Bronchial epithelial cell (primary cell): ENCODE data around the gene SPTBN1. TPM values are rescaled to one million over a fixed set of nuclear protein-coding genes. Genes with fewer than 3 reads are reported as not detected.

Experiments used
- DNase-seq: peaks from one replicate; pipeline ENCODE4 v3.0.0-alpha.2; 2010; ENCODE audit warnings: low read depth
- FAIRE-seq: peaks from 2 replicates; lab custom pipeline; 2011; peaks lifted over from hg19 to GRCh38; lab: Jason Lieb, UNC
- H3K27me3 ChIP-seq: 2 replicates; pipeline ENCODE4 v1.5.1; 2011; ENCODE audit warnings: low read length; ENCODE audit not compliant: control insufficient read depth, insufficient read depth
- H3K36me3 ChIP-seq: 2 replicates; pipeline ENCODE4 v1.5.1; 2011; ENCODE audit warnings: low read length; ENCODE audit not compliant: control insufficient read depth, insufficient read depth
- H3K4me3 ChIP-seq: 2 replicates; pipeline ENCODE4 v1.5.1; 2011; ENCODE audit warnings: mild to moderate bottlenecking, low read depth, low read length, control low read depth
- total RNA-seq: library from RNA; depleted of rRNA; stranded (reverse); fragments of >200 nt; gene quantifications from 2 replicates; pipeline ENCODE4 v1.2.1, GENCODE V29; 2014
- TF ChIP-seq, protein P1 (sequence below): IDR thresholded peaks from 2 replicates; pipeline ENCODE4 v1.5.1; 2011; ENCODE audit warnings: mild to moderate bottlenecking, moderate library complexity, low read length, control low read depth, inconsistent platforms; ENCODE audit not compliant: insufficient read depth, severe bottlenecking

SPTBN1 gene
- total RNA-seq, 1 donor from 2014 or later, result 339 TPM

DNA sequence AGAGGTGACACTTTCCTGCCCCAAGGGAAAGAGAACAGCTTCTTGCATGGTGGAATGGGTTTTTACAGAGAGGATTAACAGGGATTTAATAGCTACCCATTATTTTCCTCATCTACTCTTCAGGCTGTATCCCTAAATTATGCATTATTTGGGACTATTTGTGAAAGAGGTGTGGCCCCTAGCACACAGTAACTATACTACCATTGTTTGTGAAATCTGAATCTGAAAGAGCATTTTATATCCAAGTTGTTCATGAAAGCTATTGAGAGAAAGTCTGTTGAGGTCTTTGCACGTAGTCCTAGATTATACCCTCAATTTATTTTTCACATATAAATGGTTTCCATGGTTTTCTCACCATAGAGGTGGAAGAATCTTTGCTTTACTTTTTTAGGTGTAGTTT lies 78.1 kb downstream of the SPTBN1 start:
- TF ChIP-seq, protein P1, sequence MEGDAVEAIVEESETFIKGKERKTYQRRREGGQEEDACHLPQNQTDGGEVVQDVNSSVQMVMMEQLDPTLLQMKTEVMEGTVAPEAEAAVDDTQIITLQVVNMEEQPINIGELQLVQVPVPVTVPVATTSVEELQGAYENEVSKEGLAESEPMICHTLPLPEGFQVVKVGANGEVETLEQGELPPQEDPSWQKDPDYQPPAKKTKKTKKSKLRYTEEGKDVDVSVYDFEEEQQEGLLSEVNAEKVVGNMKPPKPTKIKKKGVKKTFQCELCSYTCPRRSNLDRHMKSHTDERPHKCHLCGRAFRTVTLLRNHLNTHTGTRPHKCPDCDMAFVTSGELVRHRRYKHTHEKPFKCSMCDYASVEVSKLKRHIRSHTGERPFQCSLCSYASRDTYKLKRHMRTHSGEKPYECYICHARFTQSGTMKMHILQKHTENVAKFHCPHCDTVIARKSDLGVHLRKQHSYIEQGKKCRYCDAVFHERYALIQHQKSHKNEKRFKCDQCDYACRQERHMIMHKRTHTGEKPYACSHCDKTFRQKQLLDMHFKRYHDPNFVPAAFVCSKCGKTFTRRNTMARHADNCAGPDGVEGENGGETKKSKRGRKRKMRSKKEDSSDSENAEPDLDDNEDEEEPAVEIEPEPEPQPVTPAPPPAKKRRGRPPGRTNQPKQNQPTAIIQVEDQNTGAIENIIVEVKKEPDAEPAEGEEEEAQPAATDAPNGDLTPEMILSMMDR, result no peak
- Histone ChIP-seq H3K4me3 (no peak overlapping the region), H3K27me3 (no peaks in the 10 kb centered on the region), H3K36me3 (no peaks in the 10 kb centered on the region)
- FAIRE-seq (no peak), DNase-seq (no peak)

DNA sequence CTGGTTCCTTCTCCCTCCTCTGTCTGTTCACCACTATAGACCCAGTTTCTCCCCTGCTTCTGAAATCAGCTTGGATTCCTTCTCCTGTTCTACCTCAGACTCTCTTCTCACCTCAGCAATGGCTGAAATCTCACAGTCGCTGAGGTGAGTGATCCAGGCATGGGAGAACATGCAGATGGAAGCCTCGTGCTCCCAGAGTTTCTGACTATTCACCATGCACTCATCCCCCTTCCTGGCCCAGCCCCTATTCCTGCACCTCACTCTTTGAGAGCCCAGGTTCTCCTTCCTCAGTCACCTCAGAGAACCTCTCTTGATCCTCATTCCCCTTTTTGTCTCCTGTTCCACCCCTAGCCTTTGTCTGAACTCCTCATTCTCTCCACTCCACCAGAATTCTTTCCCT lies 78.5 kb downstream of the SPTBN1 start:
- FAIRE-seq (no peak), DNase-seq (peak; percentile 76)
- Histone ChIP-seq H3K4me3 (no peak overlapping the region), H3K27me3 (no peaks in the 10 kb centered on the region), H3K36me3 (no peaks in the 10 kb centered on the region)
- TF ChIP-seq, protein P1, result no peak

DNA sequence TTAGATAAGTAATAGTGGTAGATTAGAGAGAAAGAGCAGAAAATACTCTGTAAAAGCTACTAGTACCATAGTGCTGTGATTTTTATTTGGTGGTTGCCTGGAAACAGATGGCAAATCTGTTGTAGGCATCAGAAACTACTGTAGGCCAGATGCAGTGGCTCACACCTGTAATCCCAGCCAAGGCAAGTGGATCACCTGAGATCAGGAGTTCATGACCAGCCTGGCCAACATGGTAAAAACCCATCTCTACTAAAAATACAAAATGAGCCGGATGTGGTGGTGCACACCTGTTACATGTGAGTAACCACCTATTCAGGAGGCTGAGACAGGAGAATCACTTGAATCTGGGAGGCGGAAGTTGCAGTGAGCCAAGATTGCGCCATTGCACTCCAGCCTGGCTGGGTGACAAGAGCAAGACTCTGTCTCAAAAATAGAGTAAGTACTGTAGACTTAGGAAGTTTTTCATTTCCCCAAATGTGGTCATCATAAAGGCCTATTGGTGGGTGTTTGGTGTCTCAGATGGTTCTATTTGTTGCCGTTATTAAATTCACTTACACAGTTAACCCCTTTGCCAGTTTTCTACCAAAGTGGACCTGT lies 79.6 kb downstream of the SPTBN1 start:
- Histone ChIP-seq H3K27me3 (no peaks in the 10 kb centered on the region), H3K36me3 (no peaks in the 10 kb centered on the region), H3K4me3 (no peak overlapping the region)
- DNase-seq (no peak), FAIRE-seq (no peak)
- TF ChIP-seq, protein P1, result no peak

DNA sequence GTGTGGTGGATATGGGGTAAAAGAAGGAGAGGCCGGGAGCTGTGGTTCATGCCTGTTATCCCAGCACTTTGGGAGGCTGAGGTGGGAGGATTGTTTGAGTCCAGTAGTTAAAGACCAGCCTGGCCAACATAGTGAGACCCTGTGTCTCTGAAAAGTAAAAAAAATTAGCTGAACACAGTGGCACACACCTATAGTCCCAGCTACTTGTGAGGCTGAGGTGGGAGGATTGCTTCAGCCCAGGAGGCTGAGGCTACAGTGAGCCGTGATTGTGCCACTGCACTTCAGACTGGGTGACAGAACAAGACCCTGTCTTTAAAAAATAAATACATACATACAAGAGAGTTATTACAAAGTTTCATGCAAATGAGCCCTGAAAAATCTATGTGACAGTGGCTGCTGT lies 80.6 kb downstream of the SPTBN1 start:
- DNase-seq (no peak), FAIRE-seq (no peak)
- Histone ChIP-seq H3K36me3 (no peaks in the 10 kb centered on the region), H3K4me3 (no peak overlapping the region), H3K27me3 (no peaks in the 10 kb centered on the region)
- TF ChIP-seq, protein P1, result no peak

DNA sequence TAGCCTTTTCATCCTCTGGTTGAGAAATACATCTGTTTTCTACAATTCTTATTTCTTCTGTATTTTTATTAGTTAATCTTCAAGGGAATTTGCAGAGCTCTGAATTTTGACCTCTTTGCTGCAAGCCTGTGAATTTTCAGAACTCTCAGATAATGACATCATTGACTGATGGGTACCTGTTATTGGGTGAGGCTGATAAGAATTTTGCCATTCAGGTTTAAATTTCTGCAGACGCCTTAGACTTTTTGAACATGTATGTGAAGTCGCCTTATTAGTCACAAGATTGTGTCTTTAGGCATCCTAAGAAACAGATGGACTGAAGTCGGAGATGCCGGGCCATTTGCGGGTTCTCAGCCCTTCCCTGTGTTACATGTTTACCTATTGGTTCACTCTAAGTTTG lies 82.4 kb downstream of the SPTBN1 start:
- FAIRE-seq (no peak), DNase-seq (no peak)
- H3K27me3 ChIP-seq, result no peaks in the 10 kb centered on the region
- H3K36me3 ChIP-seq, result no peaks in the 10 kb centered on the region
- TF ChIP-seq, protein P1, result no peak
- H3K4me3 ChIP-seq, result no peak overlapping the region

DNA sequence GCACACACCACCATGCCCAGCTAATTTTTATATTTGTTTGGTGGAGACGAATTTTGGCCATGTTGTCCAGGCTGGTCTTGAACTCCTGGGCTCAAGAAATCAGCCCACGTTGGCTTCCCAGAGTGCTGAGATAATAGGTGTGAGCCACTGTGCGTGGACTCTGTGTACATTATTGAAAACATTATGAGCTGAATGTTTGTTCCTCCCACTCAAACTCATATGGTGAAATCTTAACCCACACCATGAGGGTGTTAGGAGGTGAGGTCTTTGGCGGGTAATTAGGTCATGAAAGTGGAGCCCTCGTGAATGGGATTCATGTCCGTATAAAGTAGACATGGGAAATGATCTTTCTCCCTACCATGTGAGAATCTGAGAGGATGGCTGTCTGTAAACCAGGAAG lies 83.6 kb downstream of the SPTBN1 start:
- Histone ChIP-seq H3K4me3 (no peak overlapping the region), H3K36me3 (no peaks in the 10 kb centered on the region), H3K27me3 (no peaks in the 10 kb centered on the region)
- TF ChIP-seq, protein P1, result no peak
- no peak for FAIRE-seq
- no peak for DNase-seq
